HCT116 (cell line): ENCODE results near the gene SDK1.

ENCODE experiments used
- EZH2 ChIP-seq: fragments of 200-600 bp; sonication (generic); IDR thresholded peaks from 2 replicates; pipeline ENCODE4 v1.6.1; 2017; ENCODE audit warnings: antibody characterized with exemption, mixed run types
- FOSL1 ChIP-seq: IDR thresholded peaks from 2 replicates; pipeline ENCODE4 v1.6.1; 2012; ENCODE audit warnings: low read depth
- JUND ChIP-seq: IDR thresholded peaks from 2 replicates; pipeline ENCODE4 v1.6.1; 2012
- POLR2A ChIP-seq: IDR thresholded peaks from 2 replicates; pipeline ENCODE4 v1.7.0; 2011; ENCODE audit warnings: borderline replicate concordance; ENCODE audit not compliant: insufficient read depth, insufficient read length; ENCODE audit errors: extremely low read depth
- REST ChIP-seq: IDR thresholded peaks from 2 replicates; pipeline ENCODE4 v1.6.1; 2012; ENCODE audit warnings: low read depth
- SP1 ChIP-seq: IDR thresholded peaks from 2 replicates; pipeline ENCODE4 v1.6.1; 2012; ENCODE audit warnings: low read depth
- ZNF274 ChIP-seq: fragments of 200-500 bp; sonication (Bioruptor generic); IDR thresholded peaks from 2 replicates; pipeline ENCODE4 v1.6.1; 2014; ENCODE audit warnings: mild to moderate bottlenecking, low read depth, low read length, inconsistent platforms
- TF ChIP-seq, protein P1 (sequence below): IDR thresholded peaks from 2 replicates; pipeline ENCODE4 v1.6.1; 2012
- TF ChIP-seq, protein P2 (sequence below), 3 experiments: fragments of 200-600 bp in 1 of 3; sonication (generic) in 1 of 3; IDR thresholded peaks in 2 of 3; conservative IDR thresholded peaks in 1 of 3; 2 replicates each; pipeline ENCODE4 v1.5.1; 2012 to 2017; ENCODE audit warnings: low read depth in 2 of 3, low read length in 2 of 3, antibody characterized with exemption in 1 of 3, borderline replicate concordance in 1 of 3, control low read depth in 1 of 3, mild to moderate bottlenecking in 1 of 3, mixed read lengths in 1 of 3, mixed run types in 1 of 3, moderate library complexity in 1 of 3; ENCODE audit not compliant: insufficient read depth in 1 of 3
- TF ChIP-seq, protein P3 (sequence below): IDR thresholded peaks from 2 replicates; pipeline ENCODE4 v1.6.1; 2011; ENCODE audit warnings: mild to moderate bottlenecking, low read length, moderate library complexity; ENCODE audit not compliant: insufficient replicate concordance; ENCODE audit errors: extremely low read depth

GRCh38 chr7:3923307-3923918 is 622.4 kb downstream of the SDK1 start:
- TF ChIP-seq REST (no peak), SP1 (no peak), POLR2A (no peak), EZH2 (no peak), FOSL1 (no peak), JUND (no peak), ZNF274 (no peak)
- TF ChIP-seq, protein P1, sequence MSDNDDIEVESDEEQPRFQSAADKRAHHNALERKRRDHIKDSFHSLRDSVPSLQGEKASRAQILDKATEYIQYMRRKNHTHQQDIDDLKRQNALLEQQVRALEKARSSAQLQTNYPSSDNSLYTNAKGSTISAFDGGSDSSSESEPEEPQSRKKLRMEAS = no peak
- TF ChIP-seq, protein P2, sequence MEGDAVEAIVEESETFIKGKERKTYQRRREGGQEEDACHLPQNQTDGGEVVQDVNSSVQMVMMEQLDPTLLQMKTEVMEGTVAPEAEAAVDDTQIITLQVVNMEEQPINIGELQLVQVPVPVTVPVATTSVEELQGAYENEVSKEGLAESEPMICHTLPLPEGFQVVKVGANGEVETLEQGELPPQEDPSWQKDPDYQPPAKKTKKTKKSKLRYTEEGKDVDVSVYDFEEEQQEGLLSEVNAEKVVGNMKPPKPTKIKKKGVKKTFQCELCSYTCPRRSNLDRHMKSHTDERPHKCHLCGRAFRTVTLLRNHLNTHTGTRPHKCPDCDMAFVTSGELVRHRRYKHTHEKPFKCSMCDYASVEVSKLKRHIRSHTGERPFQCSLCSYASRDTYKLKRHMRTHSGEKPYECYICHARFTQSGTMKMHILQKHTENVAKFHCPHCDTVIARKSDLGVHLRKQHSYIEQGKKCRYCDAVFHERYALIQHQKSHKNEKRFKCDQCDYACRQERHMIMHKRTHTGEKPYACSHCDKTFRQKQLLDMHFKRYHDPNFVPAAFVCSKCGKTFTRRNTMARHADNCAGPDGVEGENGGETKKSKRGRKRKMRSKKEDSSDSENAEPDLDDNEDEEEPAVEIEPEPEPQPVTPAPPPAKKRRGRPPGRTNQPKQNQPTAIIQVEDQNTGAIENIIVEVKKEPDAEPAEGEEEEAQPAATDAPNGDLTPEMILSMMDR (IDR thresholded peaks at IDR 0.05 in 2 of 3, conservative IDR thresholded peaks at IDR 0.05 in 1 of 3; ENCODE audit: borderline replicate concordance in 1 of 3, insufficient read depth in 1 of 3, low read depth in 2 of 3, low read length in 2 of 3) = no peak
- TF ChIP-seq, protein P3, sequence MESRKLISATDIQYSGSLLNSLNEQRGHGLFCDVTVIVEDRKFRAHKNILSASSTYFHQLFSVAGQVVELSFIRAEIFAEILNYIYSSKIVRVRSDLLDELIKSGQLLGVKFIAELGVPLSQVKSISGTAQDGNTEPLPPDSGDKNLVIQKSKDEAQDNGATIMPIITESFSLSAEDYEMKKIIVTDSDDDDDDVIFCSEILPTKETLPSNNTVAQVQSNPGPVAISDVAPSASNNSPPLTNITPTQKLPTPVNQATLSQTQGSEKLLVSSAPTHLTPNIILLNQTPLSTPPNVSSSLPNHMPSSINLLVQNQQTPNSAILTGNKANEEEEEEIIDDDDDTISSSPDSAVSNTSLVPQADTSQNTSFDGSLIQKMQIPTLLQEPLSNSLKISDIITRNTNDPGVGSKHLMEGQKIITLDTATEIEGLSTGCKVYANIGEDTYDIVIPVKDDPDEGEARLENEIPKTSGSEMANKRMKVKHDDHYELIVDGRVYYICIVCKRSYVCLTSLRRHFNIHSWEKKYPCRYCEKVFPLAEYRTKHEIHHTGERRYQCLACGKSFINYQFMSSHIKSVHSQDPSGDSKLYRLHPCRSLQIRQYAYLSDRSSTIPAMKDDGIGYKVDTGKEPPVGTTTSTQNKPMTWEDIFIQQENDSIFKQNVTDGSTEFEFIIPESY = no peak
